Left ventricle myocardium inferior (tissue), 1 donor: ENCODE measurements around the gene NEB. TPM values are rescaled to one million over a fixed set of nuclear protein-coding genes. Genes with fewer than 3 reads are reported as not detected.

ENCODE experiments used
- DNase-seq: peaks from one replicate; pipeline ENCODE4 v3.0.0-alpha.2; 2020
- H3K27ac ChIP-seq: fragments of 200-600 bp; replicated peaks from 2 replicates; pipeline ENCODE4 v1.8.0; 2021
- H3K27me3 ChIP-seq: fragments of 200-600 bp; 2 replicates; pipeline ENCODE4 v1.8.0; 2021; ENCODE audit warnings: low read depth
- H3K36me3 ChIP-seq: fragments of 200-600 bp; 2 replicates; pipeline ENCODE4 v1.8.0; 2021
- H3K4me1 ChIP-seq: fragments of 200-600 bp; 2 replicates; pipeline ENCODE4 v1.8.0; 2021
- H3K4me3 ChIP-seq: fragments of 200-600 bp; 2 replicates; pipeline ENCODE4 v1.8.0; 2021; ENCODE audit warnings: mild to moderate bottlenecking, moderate library complexity
- H3K9me3 ChIP-seq: fragments of 200-600 bp; replicated peaks from 2 replicates; pipeline ENCODE4 v1.8.0; 2021
- intact Hi-C: fragments of 100-400 bp; cut with micrococcal nuclease; formaldehyde crosslinking; loops from one replicate; pipeline ENCODE4 v1.11.0; 2022
- total RNA-seq: library from RNA; stranded (reverse); fragmentation: NEBNext Ultra II Directional; extraction: Animal tissue kit (Norgen Biotek cat#: 25700); gene quantifications from one replicate; pipeline ENCODE4 v1.2.1, GENCODE V29; 2021
- TF ChIP-seq, protein P1 (sequence below): fragments of 200-600 bp; IDR thresholded peaks from 2 replicates; pipeline ENCODE4 v1.8.0; 2021; ENCODE audit warnings: antibody characterized with exemption, mild to moderate bottlenecking, borderline replicate concordance
- donor health status: DM: no; HTN: yes; CAD: no; lungs with severe emphysema.

The NEB gene
- total RNA-seq, 1 donor from 2014 or later, result 30.5 TPM

DNA sequence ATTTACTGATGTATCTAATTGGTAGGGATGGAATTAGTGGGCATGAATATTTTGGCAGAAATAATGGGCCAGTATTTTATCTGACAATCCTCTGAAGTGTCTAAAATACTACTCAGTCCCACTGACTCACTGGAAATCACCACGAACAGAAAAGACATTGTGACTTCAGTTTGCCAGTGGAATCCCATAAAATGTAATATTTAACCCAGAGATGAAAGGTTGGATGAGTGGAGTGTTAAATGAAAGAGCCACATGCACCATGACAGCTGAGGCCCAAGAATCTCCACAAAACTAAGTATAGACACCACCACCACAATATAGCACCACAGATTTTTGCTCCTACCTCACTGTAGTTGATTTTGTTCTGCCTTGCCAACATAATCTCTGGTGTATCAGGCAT lies 103.9 kb downstream of the NEB start:
- no peaks in the 10 kb centered on the region for H3K27me3 ChIP-seq
- TF ChIP-seq, protein P1, sequence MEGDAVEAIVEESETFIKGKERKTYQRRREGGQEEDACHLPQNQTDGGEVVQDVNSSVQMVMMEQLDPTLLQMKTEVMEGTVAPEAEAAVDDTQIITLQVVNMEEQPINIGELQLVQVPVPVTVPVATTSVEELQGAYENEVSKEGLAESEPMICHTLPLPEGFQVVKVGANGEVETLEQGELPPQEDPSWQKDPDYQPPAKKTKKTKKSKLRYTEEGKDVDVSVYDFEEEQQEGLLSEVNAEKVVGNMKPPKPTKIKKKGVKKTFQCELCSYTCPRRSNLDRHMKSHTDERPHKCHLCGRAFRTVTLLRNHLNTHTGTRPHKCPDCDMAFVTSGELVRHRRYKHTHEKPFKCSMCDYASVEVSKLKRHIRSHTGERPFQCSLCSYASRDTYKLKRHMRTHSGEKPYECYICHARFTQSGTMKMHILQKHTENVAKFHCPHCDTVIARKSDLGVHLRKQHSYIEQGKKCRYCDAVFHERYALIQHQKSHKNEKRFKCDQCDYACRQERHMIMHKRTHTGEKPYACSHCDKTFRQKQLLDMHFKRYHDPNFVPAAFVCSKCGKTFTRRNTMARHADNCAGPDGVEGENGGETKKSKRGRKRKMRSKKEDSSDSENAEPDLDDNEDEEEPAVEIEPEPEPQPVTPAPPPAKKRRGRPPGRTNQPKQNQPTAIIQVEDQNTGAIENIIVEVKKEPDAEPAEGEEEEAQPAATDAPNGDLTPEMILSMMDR, result no peak
- peaks cover 9% of the 10 kb centered on the region for H3K9me3 ChIP-seq
- no peak overlapping the region for H3K27ac ChIP-seq
- no peaks in the 10 kb centered on the region for H3K36me3 ChIP-seq
- no peak overlapping the region for H3K4me3 ChIP-seq
- DNase-seq, result no peak
- intact Hi-C loops, result no loop called here
- no peaks in the 10 kb centered on the region for H3K4me1 ChIP-seq

DNA sequence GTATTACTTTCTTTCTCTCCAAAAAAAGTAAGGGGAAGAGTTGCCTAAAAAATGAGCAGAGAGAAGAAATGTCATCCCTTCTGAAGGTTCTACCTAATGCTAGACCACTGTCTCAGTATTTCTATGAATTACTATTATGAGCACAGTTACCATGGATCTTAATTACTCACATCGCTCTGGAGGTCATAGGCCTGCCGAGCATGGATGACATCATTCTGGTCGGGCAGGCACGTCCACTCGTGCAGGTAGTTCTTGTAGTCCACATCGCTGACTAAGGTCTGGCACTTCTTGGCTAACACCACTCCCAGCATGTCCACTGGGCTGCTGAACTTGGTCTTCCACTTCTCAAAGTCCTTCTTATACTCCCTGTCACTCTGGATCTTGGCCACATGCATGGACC lies 106.9 kb downstream of the NEB start:
- Histone ChIP-seq H3K27ac (no peak overlapping the region), H3K36me3 (no peaks in the 10 kb centered on the region)
- intact Hi-C loops, result no loop called here

DNA sequence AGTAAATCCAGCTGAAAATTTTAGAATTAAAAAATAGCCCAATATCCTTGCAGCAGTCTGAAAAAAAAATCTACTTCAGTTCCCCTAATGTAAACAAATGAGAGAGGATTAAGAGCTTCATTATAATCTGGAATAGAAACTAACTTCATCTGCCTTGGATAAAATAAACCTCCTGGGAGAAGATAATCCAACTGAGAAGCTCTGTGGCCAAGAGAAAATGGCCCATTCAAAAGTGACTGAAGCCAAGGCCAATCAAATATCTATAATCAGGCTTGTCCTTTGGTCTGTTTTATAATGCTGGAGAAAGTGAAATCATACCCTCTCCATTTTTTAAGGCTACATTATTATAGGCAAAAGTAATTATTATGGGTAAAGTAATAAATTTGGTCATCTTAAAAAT lies 110.0 kb downstream of the NEB start:
- no peaks in the 10 kb centered on the region for H3K4me1 ChIP-seq
- intact Hi-C loops, result no loop called here
- no peaks in the 10 kb centered on the region for H3K9me3 ChIP-seq
- TF ChIP-seq, protein P1, result no peak
- no peaks in the 10 kb centered on the region for H3K27me3 ChIP-seq
- DNase-seq, result no peak
- H3K36me3 ChIP-seq, result no peaks in the 10 kb centered on the region
- no peak overlapping the region for H3K4me3 ChIP-seq
- H3K27ac ChIP-seq, result no peak overlapping the region

More for the DNA sequence above, 106.9 kb downstream of the NEB start:
- TF ChIP-seq, protein P1, result no peak
- Histone ChIP-seq H3K27me3 (no peaks in the 10 kb centered on the region), H3K4me3 (no peak overlapping the region), H3K4me1 (no peaks in the 10 kb centered on the region), H3K9me3 (no peaks in the 10 kb centered on the region)
- DNase-seq, result no peak

DNA sequence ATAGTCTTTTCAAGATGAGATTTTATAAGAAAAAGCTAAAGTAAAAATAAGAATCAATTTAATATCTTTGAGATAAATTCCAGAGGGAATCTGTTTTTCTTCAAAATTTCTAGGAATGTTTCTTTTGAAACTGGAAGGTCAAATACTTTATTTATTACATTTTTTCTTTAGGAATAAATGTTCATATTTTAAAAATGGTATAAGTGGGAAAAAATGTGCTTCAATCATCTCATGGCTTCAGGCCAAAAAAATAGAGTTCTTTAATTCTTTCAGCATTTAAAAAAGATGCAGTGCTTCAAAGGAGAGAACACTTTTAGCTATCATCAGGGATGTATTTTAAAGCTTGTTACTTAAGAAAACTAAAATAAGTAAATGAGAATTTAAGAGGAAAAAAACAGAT lies 110.6 kb downstream of the NEB start:
- TF ChIP-seq, protein P1, result no peak
- DNase-seq, result no peak
- Histone ChIP-seq H3K9me3 (no peaks in the 10 kb centered on the region), H3K4me1 (no peaks in the 10 kb centered on the region), H3K27me3 (no peaks in the 10 kb centered on the region), H3K27ac (no peak overlapping the region), H3K4me3 (no peak overlapping the region), H3K36me3 (no peaks in the 10 kb centered on the region)
- intact Hi-C loops, result no loop called here

DNA sequence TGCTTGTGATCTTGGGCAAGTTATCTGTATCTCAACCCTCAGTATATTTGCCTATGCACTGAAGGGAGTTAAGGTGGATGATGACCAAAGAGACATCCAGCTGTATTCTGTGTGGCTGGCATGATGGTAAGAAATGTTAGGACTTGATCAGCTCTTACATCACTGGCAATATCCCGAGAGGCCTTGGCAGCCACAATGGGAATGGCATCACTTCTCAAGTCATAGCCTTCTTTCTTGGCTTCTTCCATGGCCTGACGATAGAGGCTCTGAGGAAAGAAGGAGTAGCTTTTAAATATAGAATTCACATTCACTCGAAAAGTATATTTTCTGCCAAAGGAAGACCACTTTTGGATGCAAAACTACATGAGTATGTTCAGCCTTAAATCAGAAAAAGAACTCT lies 113.5 kb downstream of the NEB start:
- intact Hi-C loops, result no loop called here
- no peaks in the 10 kb centered on the region for H3K9me3 ChIP-seq
- no peak overlapping the region for H3K4me3 ChIP-seq
- TF ChIP-seq, protein P1, result no peak
- H3K36me3 ChIP-seq, result no peaks in the 10 kb centered on the region
- H3K4me1 ChIP-seq, result no peaks in the 10 kb centered on the region
- H3K27me3 ChIP-seq, result no peaks in the 10 kb centered on the region
- H3K27ac ChIP-seq, result no peak overlapping the region
- DNase-seq, result no peak

DNA sequence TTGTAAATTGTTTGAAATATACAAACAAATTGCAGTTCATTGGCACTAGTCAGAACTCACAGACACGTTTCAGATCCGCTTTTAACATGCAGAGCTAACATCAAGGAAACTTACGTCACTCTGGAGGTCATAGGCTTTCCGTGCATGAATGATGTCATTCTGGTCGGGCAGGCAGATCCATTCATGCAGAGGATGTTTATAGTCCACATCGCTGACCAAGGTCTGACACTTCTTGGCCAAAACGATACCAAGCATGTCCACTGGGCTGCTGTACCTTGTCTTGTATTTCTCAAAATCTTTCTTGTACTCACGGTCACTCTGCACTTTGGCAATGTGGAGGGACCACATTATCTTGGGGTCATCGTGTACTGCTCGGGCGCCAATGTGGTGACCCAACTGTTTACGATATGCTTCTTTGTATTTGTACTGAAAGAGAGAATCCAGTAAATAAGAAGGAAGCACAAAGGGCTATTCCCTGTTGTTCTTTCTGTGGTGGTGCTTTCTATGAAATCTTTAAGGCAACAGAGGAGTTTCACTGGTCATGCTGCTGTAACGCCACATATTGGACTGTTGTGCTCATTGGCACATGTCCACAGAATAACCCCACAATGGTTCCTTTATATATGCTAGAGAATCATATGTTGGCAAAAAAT lies 114.8 kb downstream of the NEB start:
- DNase-seq, result no peak
- H3K9me3 ChIP-seq, result no peaks in the 10 kb centered on the region
- TF ChIP-seq, protein P1, result no peak
- H3K4me1 ChIP-seq, result no peaks in the 10 kb centered on the region
- no peak overlapping the region for H3K27ac ChIP-seq
- no peaks in the 10 kb centered on the region for H3K27me3 ChIP-seq
- no peak overlapping the region for H3K4me3 ChIP-seq
- H3K36me3 ChIP-seq, result no peaks in the 10 kb centered on the region
- intact Hi-C loops, result no loop called here
